ENCODE results near the gene NCAPD3. TPM values are rescaled to one million over a fixed set of nuclear protein-coding genes. Genes with fewer than 3 reads are reported as not detected.
A peak's percentile ranks its signal among the peaks of the same experiment; 100 is the strongest.

NCAPD3 gene
- total RNA-seq, 1 donor: 9.4 TPM

GRCh38 chr11:134230339-134230738 lies 6.6 kb upstream of the NCAPD3 start:
- TF ChIP-seq CTCF (IDR thresholded peaks at IDR 0.05; ENCODE audit: extremely low read depth, low read depth, low read length): no peak
- H3K4me3 ChIP-seq (ENCODE audit: insufficient read depth, low read length): no peak overlapping the region
- peaks cover 78% of the 10 kb centered on the region for H4K20me1 ChIP-seq (ENCODE audit: insufficient read depth, low read length)

GRCh38 chr11:134229126-134229790 lies 5.5 kb upstream of the NCAPD3 start:
- H3K36me3 ChIP-seq (ENCODE audit: insufficient read depth, low read length): peaks cover 6% of the 10 kb centered on the region
- H3K4me1 ChIP-seq (ENCODE audit: insufficient read depth, low read length): peaks cover 10% of the 10 kb centered on the region
- H3K27me3 ChIP-seq (ENCODE audit: insufficient read depth, low read length): no peaks in the 10 kb centered on the region
- no peak overlapping the region for H3K27ac ChIP-seq (ENCODE audit: low read depth, low read length)
- H3K79me2 ChIP-seq (ENCODE audit: insufficient read depth, low read length): peaks cover 87% of the 10 kb centered on the region
- TF ChIP-seq CTCF (IDR thresholded peaks at IDR 0.05; ENCODE audit: extremely low read depth, low read depth, low read length): no peak
- no peaks in the 10 kb centered on the region for H3K9me3 ChIP-seq (ENCODE audit: low read depth, low read length)
- H3K4me3 ChIP-seq (ENCODE audit: insufficient read depth, low read length): no peak overlapping the region
- H2AFZ ChIP-seq (ENCODE audit: low read length): no peak overlapping the region
- peaks cover 75% of the 10 kb centered on the region for H4K20me1 ChIP-seq (ENCODE audit: insufficient read depth, low read length)
- H3K4me2 ChIP-seq (ENCODE audit: insufficient read depth, low read length): no peak overlapping the region
- DNase-seq (ENCODE audit: insufficient read length, low spot score, missing footprints): no peak

More at GRCh38 chr11:134230339-134230738, 6.6 kb upstream of the NCAPD3 start:
- DNase-seq (ENCODE audit: insufficient read length, low spot score, missing footprints): peak; percentile 27
- no peak overlapping the region for H2AFZ ChIP-seq (ENCODE audit: low read length)
- H3K9me3 ChIP-seq (ENCODE audit: low read depth, low read length): no peaks in the 10 kb centered on the region
- H3K27ac ChIP-seq (ENCODE audit: low read depth, low read length): no peak overlapping the region
- H3K4me1 ChIP-seq (ENCODE audit: insufficient read depth, low read length): peaks cover 10% of the 10 kb centered on the region
- H3K36me3 ChIP-seq (ENCODE audit: insufficient read depth, low read length): peaks cover 10% of the 10 kb centered on the region
- no peak overlapping the region for H3K4me2 ChIP-seq (ENCODE audit: insufficient read depth, low read length)
- H3K79me2 ChIP-seq (ENCODE audit: insufficient read depth, low read length): peaks cover 90% of the 10 kb centered on the region
- no peaks in the 10 kb centered on the region for H3K27me3 ChIP-seq (ENCODE audit: insufficient read depth, low read length)

DNA sequence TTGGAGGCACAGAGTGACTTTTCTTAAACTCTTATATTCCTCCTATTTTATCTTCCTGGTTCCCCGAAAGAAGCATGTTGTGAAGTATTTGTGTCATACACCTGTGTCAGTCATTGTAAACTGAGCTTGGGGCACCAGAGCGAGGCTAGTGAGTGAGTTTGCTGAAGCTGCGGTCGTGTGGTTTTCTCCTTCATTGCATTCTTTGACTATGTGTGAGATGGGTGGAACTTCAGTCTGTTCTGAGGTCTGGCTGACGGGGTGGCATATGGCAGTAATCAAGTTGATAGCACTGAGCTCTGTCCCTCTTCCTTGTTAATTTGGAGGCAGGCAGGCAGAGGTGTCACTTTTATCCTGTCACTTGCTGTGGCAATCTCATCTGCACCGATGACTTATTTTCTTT lies 4.9 kb upstream of the NCAPD3 start:
- no peak for DNase-seq (ENCODE audit: insufficient read length, low spot score, missing footprints)
- no peak for TF ChIP-seq CTCF (IDR thresholded peaks at IDR 0.05; ENCODE audit: extremely low read depth, low read depth, low read length)
- Histone ChIP-seq H3K27ac (ENCODE audit: low read depth, low read length) (no peak overlapping the region), H3K9me3 (ENCODE audit: low read depth, low read length) (no peaks in the 10 kb centered on the region), H2AFZ (ENCODE audit: low read length) (no peak overlapping the region), H3K4me1 (ENCODE audit: insufficient read depth, low read length) (peaks cover 12% of the 10 kb centered on the region), H3K27me3 (ENCODE audit: insufficient read depth, low read length) (no peaks in the 10 kb centered on the region), H3K4me3 (ENCODE audit: insufficient read depth, low read length) (no peak overlapping the region), H3K4me2 (ENCODE audit: insufficient read depth, low read length) (no peak overlapping the region), H4K20me1 (ENCODE audit: insufficient read depth, low read length) (peaks cover 70% of the 10 kb centered on the region), H3K36me3 (ENCODE audit: insufficient read depth, low read length) (peaks cover 3% of the 10 kb centered on the region), H3K79me2 (ENCODE audit: insufficient read depth, low read length) (peaks cover 83% of the 10 kb centered on the region)

DNA sequence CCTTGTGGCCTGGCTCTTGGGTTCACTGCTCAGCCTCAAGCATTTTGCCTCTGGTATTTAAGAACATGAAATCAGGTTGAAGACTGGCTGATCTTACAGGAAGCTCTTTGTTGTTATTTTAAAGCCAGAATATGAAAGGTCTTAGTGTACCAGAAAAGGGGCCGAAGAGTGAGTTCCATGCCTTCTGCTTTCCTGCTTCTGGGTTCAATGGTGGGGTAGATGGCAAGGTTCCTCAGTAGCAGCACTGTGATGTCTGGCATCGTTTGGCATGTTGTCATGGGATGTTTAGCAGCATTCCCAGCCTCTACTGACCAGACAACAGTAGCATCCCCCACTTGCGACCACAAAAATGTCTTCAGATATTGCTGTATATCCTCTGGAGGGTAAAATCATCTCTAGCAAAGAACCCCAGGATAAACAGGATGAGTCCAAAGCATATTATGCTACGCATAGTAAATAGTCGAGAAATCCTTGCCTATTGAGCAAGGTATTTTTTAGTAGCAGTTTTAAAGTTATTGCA lies 3.1 kb upstream of the NCAPD3 start:
- peaks cover 20% of the 10 kb centered on the region for H3K4me1 ChIP-seq (ENCODE audit: insufficient read depth, low read length)
- H2AFZ ChIP-seq (ENCODE audit: low read length): no peak overlapping the region
- DNase-seq (ENCODE audit: insufficient read length, low spot score, missing footprints): peak; percentile 69
- no peaks in the 10 kb centered on the region for H3K9me3 ChIP-seq (ENCODE audit: low read depth, low read length)
- H3K4me3 ChIP-seq (ENCODE audit: insufficient read depth, low read length): peak overlapping the region; percentile 97
- no peaks in the 10 kb centered on the region for H3K27me3 ChIP-seq (ENCODE audit: insufficient read depth, low read length)
- H4K20me1 ChIP-seq (ENCODE audit: insufficient read depth, low read length): peaks cover 56% of the 10 kb centered on the region
- peak overlapping the region; percentile 99 for H3K4me2 ChIP-seq (ENCODE audit: insufficient read depth, low read length)
- peaks cover 3% of the 10 kb centered on the region for H3K36me3 ChIP-seq (ENCODE audit: insufficient read depth, low read length)
- peaks cover 86% of the 10 kb centered on the region for H3K79me2 ChIP-seq (ENCODE audit: insufficient read depth, low read length)
- TF ChIP-seq CTCF (IDR thresholded peaks at IDR 0.05; ENCODE audit: extremely low read depth, low read depth, low read length): no peak
- no peak overlapping the region for H3K27ac ChIP-seq (ENCODE audit: low read depth, low read length)
